Measurements from ENCODE around the gene DOK7. TPM values are rescaled to one million over a fixed set of nuclear protein-coding genes. Genes with fewer than 3 reads are reported as not detected.

DOK7 gene
- total and polyA plus RNA-seq, 5 experiments from 2014 or later = 0.49 TPM; not detected in 4

GRCh38 chr4:3432381-3432790 is 30.7 kb upstream of the DOK7 start:
- H3K27ac Mint-ChIP-seq = no peak overlapping the region
- ATAC-seq (no peak), DNase-seq (no peak)
- H3K36me3 Mint-ChIP-seq = no peaks in the 10 kb centered on the region
- POLR2A ChIA-PET = no interaction called here
- no peak overlapping the region for H3K4me3 Mint-ChIP-seq
- no peaks in the 10 kb centered on the region for H3K4me1 Mint-ChIP-seq
- H3K9me3 Mint-ChIP-seq = no peaks in the 10 kb centered on the region
- H3K27me3 Mint-ChIP-seq = no peaks in the 10 kb centered on the region

DNA sequence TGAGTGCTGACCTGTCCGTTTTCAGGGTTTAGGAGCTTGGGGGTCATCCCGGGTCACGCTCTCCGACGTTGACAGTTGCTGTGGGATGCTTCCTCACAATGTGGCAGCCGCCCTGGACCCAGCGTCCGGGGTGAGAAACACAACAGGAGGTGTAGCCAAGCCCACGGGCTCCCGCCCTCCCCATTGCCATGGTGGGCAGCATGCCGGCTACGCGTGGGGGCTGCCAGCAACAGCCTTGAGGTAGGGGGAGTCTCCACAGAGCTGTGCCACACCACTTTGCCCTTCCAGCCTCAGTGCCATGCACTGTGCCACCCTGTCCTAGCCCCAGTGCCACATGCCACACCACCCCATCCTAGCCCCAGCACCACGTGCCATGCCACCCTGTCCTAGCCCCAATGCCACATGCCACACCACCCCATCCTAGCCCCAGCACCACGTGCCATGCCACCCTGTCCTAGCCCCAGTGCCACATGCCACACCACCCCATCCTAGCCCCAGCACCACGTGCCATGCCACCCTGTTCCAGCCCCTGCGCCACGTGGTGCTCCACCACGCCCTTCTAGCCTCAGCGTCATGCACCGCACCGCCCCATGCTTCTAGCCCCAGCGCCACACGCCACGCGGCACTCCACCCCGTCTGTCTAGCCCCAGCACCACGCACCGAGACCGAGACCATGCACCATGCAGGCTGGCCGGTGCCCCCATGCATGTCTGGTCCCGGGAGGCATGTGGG is 29.8 kb upstream of the DOK7 start:
- H3K4me1 Mint-ChIP-seq = no peaks in the 10 kb centered on the region
- no peak for ATAC-seq
- no peaks in the 10 kb centered on the region for H3K9me3 Mint-ChIP-seq
- H3K27ac Mint-ChIP-seq = no peak overlapping the region
- no peaks in the 10 kb centered on the region for H3K27me3 Mint-ChIP-seq
- POLR2A ChIA-PET = no interaction called here
- no peaks in the 10 kb centered on the region for H3K36me3 Mint-ChIP-seq
- no peak for DNase-seq
- no peak overlapping the region for H3K4me3 Mint-ChIP-seq

DNA sequence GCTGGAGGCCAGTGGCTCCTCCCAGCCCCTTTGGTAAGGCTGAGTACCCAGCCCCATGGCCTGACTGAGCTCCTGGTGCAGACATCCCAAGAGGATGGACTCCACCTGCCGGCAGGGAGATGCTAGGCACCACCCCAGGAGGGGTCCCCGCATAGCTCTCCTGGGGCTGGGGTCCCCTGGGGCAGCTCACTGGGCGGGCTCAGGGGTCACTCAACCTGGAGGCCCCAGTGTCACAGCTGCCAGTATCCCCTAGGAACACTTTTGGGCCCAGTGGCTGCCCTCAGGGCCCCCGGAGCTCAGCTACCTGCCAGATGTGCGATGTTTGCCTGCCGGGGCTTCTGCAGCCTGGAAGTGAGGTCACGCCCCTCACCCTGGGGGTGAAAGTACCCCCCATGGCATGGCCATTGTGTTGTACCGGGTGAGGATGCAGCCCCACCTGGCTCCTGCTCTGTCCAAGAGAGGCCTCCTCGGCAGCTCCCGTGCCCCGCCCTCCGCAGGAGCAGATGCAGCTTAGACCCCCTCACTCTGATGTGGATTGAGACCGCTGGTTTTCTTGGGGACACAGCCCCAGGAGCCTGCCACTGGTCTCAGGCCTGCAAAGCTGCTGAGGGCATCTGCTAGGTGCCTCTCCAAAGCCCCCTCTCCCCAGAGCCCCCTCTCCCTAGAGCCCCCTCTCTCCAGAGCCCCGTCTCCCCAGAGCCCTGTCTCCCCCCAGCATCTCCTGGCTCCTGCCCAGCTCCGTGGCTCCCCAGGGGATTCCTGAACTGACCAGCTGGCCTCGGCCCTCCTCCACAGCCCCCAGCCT is 28.0 kb upstream of the DOK7 start:
- Mint-ChIP-seq H3K36me3 (no peaks in the 10 kb centered on the region), H3K4me3 (no peak overlapping the region), H3K27ac (no peak overlapping the region), H3K27me3 (no peaks in the 10 kb centered on the region), H3K4me1 (no peaks in the 10 kb centered on the region), H3K9me3 (no peaks in the 10 kb centered on the region)
- POLR2A ChIA-PET = no interaction called here
- peak in 1 of 10 donors; percentile 57 for DNase-seq
- ATAC-seq = no peak

DNA sequence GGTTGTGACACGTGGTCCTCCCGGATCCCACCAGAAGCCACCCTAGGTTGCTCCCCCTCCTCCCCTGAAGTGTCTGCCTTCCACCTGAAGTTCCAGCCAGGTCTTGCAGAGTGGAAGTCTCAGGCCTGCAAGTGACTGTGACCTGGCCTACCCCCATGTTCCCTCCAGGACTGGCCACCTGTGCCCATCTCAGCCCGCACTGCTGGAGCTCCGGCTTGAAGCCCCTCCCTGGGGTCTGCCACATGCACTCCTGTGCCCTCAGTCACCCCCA is 27.5 kb upstream of the DOK7 start:
- Mint-ChIP-seq H3K4me1 (no peaks in the 10 kb centered on the region), H3K27me3 (no peaks in the 10 kb centered on the region), H3K4me3 (no peak overlapping the region), H3K36me3 (no peaks in the 10 kb centered on the region), H3K27ac (no peak overlapping the region), H3K9me3 (no peaks in the 10 kb centered on the region)
- DNase-seq = no peak
- POLR2A ChIA-PET = no interaction called here
- no peak for ATAC-seq

GRCh38 chr4:3436048-3436797 is 26.9 kb upstream of the DOK7 start:
- no peaks in the 10 kb centered on the region for H3K36me3 Mint-ChIP-seq
- no peaks in the 10 kb centered on the region for H3K9me3 Mint-ChIP-seq
- ATAC-seq (no peak), DNase-seq (no peak)
- POLR2A ChIA-PET = no interaction called here
- H3K4me1 Mint-ChIP-seq = no peaks in the 10 kb centered on the region
- H3K4me3 Mint-ChIP-seq = no peak overlapping the region
- H3K27ac Mint-ChIP-seq = no peak overlapping the region
- H3K27me3 Mint-ChIP-seq = no peaks in the 10 kb centered on the region

DNA sequence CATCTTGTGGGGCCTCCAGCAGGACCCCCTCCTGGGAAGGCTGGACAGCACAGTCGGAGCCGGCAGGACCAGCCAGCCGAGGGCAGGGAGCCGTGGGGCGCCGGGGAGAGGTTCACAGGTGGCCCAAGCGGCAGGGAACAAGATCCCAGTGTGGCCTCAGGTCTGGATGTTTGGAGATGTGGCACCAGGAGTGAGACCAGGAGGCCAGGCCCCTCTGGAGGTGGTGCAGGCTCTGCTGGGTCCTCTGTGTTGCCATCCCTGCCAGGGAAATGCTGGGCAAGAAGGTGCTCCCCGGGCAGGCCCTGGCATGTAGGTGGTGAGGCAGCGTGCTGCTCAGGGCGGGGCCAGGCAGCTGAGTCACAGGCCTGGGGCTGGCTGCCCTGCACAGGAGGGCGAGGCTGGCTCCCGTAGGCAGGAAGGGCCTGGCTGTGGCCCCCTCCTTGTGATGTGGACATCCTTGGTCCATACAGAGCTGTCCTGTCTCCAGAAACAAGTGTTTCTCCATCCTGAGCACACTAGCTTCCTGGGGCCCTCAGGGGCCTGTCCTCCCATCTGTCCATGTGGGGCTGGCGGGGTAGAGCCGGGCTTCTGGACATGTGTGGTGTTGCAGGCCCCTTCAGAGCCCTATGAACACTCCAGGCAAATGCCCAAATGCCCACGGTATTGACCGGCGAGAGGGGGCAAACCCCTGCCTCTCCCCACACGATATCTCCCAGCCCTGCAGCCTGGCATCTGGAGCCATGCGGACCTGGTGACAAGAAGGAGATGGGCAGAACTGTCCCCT is 26.1 kb upstream of the DOK7 start:
- DNase-seq = no peak
- Mint-ChIP-seq H3K27ac (no peak overlapping the region), H3K27me3 (no peaks in the 10 kb centered on the region)

GRCh38 chr4:3437582-3437936 is 25.5 kb upstream of the DOK7 start:
- Mint-ChIP-seq H3K4me1 (no peaks in the 10 kb centered on the region), H3K27me3 (no peaks in the 10 kb centered on the region), H3K9me3 (no peaks in the 10 kb centered on the region), H3K36me3 (no peaks in the 10 kb centered on the region), H3K27ac (no peak overlapping the region), H3K4me3 (no peak overlapping the region)
- DNase-seq = no peak
- POLR2A ChIA-PET = no interaction called here
- ATAC-seq = no peak

More for the DNA sequence above, 26.1 kb upstream of the DOK7 start:
- H3K4me3 Mint-ChIP-seq = no peak overlapping the region
- H3K4me1 Mint-ChIP-seq = no peaks in the 10 kb centered on the region
- ATAC-seq = no peak
- POLR2A ChIA-PET = no interaction called here
- H3K9me3 Mint-ChIP-seq = no peaks in the 10 kb centered on the region
- no peaks in the 10 kb centered on the region for H3K36me3 Mint-ChIP-seq

DNA sequence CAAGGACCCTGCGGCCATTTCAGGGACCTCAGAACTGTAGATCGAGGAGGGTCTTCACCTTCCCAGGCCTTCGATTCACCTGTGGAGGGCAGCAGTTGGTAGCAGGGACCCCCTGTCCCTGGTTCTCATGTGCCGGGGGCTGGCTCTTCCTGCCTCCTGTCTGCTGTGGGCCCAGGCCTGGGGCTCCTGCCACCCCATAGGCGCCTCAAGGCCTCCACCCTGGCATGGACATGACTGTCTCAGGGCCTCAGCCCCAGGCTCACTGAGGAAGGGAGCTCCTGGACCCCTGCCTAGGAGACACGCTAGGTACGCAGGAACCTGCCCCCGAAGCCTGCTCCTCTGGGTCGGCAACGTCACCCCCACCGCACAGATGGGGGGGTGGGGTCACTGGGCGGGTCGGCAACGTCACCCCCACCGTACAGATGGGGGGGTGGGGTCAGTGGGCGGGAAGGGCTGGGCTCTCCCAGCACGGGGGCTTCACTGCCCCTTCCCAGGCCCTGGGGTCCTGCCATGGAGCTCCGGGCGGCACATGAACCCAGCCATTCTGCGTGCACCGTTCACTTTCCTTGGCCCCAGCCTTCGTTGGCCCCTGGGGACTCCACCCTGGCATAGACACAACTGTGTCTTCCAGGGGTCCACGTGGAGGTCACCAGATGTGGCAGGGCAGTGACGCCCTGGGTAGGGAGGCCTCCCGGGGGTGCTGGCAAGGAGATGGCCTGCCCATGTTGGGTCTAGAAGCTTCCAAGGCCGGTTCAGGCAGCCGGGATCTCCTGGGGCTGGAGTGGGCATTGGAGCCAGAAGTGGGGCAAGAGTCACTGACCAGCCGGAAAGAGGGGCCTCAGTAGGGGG is 24.9 kb upstream of the DOK7 start:
- no peaks in the 10 kb centered on the region for H3K36me3 Mint-ChIP-seq
- DNase-seq (no peak), ATAC-seq (no peak)
- POLR2A ChIA-PET = no interaction called here
- no peaks in the 10 kb centered on the region for H3K9me3 Mint-ChIP-seq
- H3K4me3 Mint-ChIP-seq = no peak overlapping the region
- H3K27ac Mint-ChIP-seq = no peak overlapping the region
- no peaks in the 10 kb centered on the region for H3K4me1 Mint-ChIP-seq
- no peaks in the 10 kb centered on the region for H3K27me3 Mint-ChIP-seq

DNA sequence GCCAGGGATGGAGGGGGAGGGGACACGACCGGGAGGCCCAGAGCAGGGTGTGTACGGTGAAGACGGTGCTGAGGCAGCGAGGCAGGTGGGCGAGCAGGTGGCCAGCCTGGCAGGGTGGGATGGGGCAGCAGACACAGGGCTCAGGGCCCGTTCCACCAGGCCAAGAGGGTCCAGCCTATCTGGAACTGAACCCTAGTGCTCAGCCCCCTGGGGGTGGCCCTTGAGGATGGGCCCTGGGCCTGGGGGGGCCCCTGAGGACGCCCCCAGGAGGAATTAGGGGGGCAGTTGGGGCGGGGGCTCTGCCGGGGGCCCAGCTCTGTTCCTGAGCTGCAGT is 24.3 kb upstream of the DOK7 start:
- no peaks in the 10 kb centered on the region for H3K4me1 Mint-ChIP-seq
- DNase-seq (no peak), ATAC-seq (no peak)
- no peaks in the 10 kb centered on the region for H3K9me3 Mint-ChIP-seq
- no peaks in the 10 kb centered on the region for H3K27me3 Mint-ChIP-seq
- POLR2A ChIA-PET = no interaction called here
- H3K36me3 Mint-ChIP-seq = no peaks in the 10 kb centered on the region
- no peak overlapping the region for H3K4me3 Mint-ChIP-seq
- no peak overlapping the region for H3K27ac Mint-ChIP-seq

GRCh38 chr4:3439391-3439790 is 23.7 kb upstream of the DOK7 start:
- Mint-ChIP-seq H3K27ac (no peak overlapping the region), H3K36me3 (no peaks in the 10 kb centered on the region), H3K9me3 (no peaks in the 10 kb centered on the region), H3K4me3 (no peak overlapping the region), H3K4me1 (no peaks in the 10 kb centered on the region), H3K27me3 (no peaks in the 10 kb centered on the region)
- ATAC-seq (no peak), DNase-seq (no peak)
- POLR2A ChIA-PET = no interaction called here

DNA sequence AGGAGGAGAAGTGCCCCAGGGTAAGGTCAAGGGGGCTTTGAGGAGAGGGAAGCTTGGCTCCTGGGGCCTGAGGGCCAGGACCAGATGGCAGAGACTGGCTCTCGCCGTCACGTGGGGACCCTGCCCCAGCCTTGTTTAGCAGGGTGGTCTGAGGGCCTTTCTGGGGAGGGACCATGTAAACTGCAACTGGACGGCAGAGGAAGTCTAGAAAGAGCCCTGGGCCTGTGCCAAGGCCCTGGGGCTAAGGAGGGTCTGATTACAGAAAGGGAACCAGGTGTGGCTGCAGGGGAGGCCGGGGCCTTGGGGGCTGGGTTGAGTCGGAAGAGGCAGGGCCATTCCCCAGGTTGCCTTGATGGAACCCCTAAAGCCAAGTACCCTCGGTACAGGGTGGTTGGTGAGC is 23.1 kb upstream of the DOK7 start:
- no peak for ATAC-seq
- no peak overlapping the region for H3K4me3 Mint-ChIP-seq
- H3K9me3 Mint-ChIP-seq = no peaks in the 10 kb centered on the region
- POLR2A ChIA-PET = no interaction called here
- no peaks in the 10 kb centered on the region for H3K36me3 Mint-ChIP-seq
- H3K27me3 Mint-ChIP-seq = no peaks in the 10 kb centered on the region
- H3K27ac Mint-ChIP-seq = peak overlapping the region in 1 of 10 donors; percentile 87
- no peak for DNase-seq
- H3K4me1 Mint-ChIP-seq = no peaks in the 10 kb centered on the region

- no peaks in the 10 kb centered on the region for H3K36me3 Mint-ChIP-seq
- no peak overlapping the region for H3K27ac Mint-ChIP-seq
- DNase-seq (no peak), ATAC-seq (no peak)
- H3K4me3 Mint-ChIP-seq = no peak overlapping the region
- no peaks in the 10 kb centered on the region for H3K4me1 Mint-ChIP-seq
- H3K27me3 Mint-ChIP-seq = no peaks in the 10 kb centered on the region
- POLR2A ChIA-PET = no interaction called here
- H3K9me3 Mint-ChIP-seq = no peaks in the 10 kb centered on the region
Observed at GRCh38 chr4:3440979-3441500, 22.1 kb upstream of the DOK7 start.

Measured in naive thymus-derived CD8-positive, alpha-beta T cell (primary cell).